H1 (cell line): ENCODE results near the gene TSSK6.

Source experiments
- EP300 ChIP-seq, 2 experiments: IDR thresholded peaks; 1 replicate in 1 of 2; 2 replicates in 1 of 2; pipeline ENCODE4 v1.6.1; 2011 to 2012; ENCODE audit warnings: low read depth in 2 of 2, low read length in 2 of 2, mild to moderate bottlenecking in 2 of 2, borderline replicate concordance in 1 of 2, inconsistent platforms in 1 of 2, moderate library complexity in 1 of 2
- HDAC6 ChIP-seq: IDR thresholded peaks from one replicate; pipeline ENCODE4 v1.7.1; 2012; ENCODE audit warnings: low read depth, mild to moderate bottlenecking, inconsistent platforms, low read length, moderate library complexity
- MAX ChIP-seq: IDR thresholded peaks from 2 replicates; pipeline ENCODE4 v1.6.1; 2012; ENCODE audit warnings: inconsistent platforms

DNA sequence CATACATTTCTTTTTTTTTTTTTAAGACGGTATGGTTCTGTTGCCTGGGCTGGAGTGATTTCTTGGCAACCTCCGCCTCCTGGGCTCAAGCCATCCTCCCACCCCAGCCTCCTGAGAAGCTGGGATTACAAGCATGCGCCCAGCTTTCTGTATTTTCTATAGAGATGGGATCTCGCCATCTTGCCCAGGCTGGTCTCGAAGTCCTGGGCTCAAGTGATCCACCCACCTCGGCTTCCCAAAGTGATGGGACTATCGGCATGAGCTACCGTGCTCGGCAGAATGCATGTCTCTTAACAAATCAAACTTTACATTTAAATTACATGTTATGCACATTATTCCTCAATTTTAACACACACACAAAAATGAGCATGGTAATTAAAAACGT, 1.9 kb upstream of the TSSK6 start:
- TF ChIP-seq MAX: no peak
- no peak for TF ChIP-seq EP300 (IDR thresholded peaks at IDR 0.05; ENCODE audit: borderline replicate concordance in 1 of 2, low read depth in 2 of 2, low read length in 2 of 2)
- TF ChIP-seq HDAC6: no peak
